Urinary bladder (tissue), 4 donors: ENCODE measurements around the gene MCF2. TPM values are rescaled to one million over a fixed set of nuclear protein-coding genes. Genes with fewer than 3 reads are reported as not detected.

Experiments used
- DNase-seq: peaks from one replicate; pipeline ENCODE4 v3.0.0-alpha.2; 2015; ENCODE audit errors: extremely low spot score
- H3K27ac ChIP-seq: one replicate; pipeline ENCODE4 v1.5.1; 2013; ENCODE audit warnings: low read depth, mild to moderate bottlenecking, moderate library complexity
- H3K36me3 ChIP-seq: one replicate; pipeline ENCODE4 v1.6.1; 2013; ENCODE audit warnings: mild to moderate bottlenecking, moderate library complexity; ENCODE audit not compliant: insufficient read depth
- H3K4me1 ChIP-seq: one replicate; pipeline ENCODE4 v1.6.1; 2013; ENCODE audit warnings: mild to moderate bottlenecking, moderate library complexity; ENCODE audit not compliant: insufficient read depth
- H3K4me3 ChIP-seq: one replicate; pipeline ENCODE4 v1.5.1; 2013; ENCODE audit warnings: low read depth, low read length
- WGBS: extraction: QIAGEN DNeasy Blood & Tissue Kit; methylation state at CpG from one replicate; pipeline ENCODE4 v1.1.7; 2013; 5-methylcytosine and 5-hydroxymethylcytosine counted together
- polyA plus RNA-seq: library from polyadenylated mRNA; stranded (reverse); fragments of 200-250 nt; gene quantifications from one replicate; pipeline ENCODE4 v1.2.3, GENCODE V29; 2013
- small RNA-seq: library from RNA; depleted of rRNA; stranded (forward); fragments of <200 nt; gene quantifications from one replicate; pipeline ENCODE3, GENCODE V24; 2014
- total RNA-seq: library from RNA; depleted of rRNA; stranded (reverse); fragments of >200 nt; gene quantifications from one replicate; pipeline ENCODE4 v1.2.3, GENCODE V29; 2014
- donor health status: healthy with polysubstance abuse.
- donor health status: healthy.

MCF2 gene
- total and polyA plus RNA-seq, 2 donors: 0.08 to 0.26 TPM

GRCh38 chrX:139560221-139560620, 147.7 kb downstream of the MCF2 start:
- DNase-seq: no peak
- Histone ChIP-seq H3K4me3 (no peak overlapping the region), H3K36me3 (no peaks in the 10 kb centered on the region), H3K4me1 (no peaks in the 10 kb centered on the region), H3K27ac (no peak overlapping the region)

- 34% methylated on average over 9 of the region's 9 CpGs for WGBS
- Histone ChIP-seq H3K4me1 (no peaks in the 10 kb centered on the region), H3K27ac (no peak overlapping the region), H3K4me3 (no peak overlapping the region), H3K36me3 (no peaks in the 10 kb centered on the region)
- no peak for DNase-seq
Measured at GRCh38 chrX:139559383-139560042, 148.5 kb downstream of the MCF2 start.

- no peaks in the 10 kb centered on the region for H3K36me3 ChIP-seq
- no peak overlapping the region for H3K27ac ChIP-seq
- DNase-seq: no peak
- 82% methylated on average over 26 of the region's 26 CpGs for WGBS
- no peaks in the 10 kb centered on the region for H3K4me1 ChIP-seq
- no peak overlapping the region for H3K4me3 ChIP-seq
Measured at GRCh38 chrX:139554991-139555675, 152.8 kb downstream of the MCF2 start.

- Histone ChIP-seq H3K27ac (no peak overlapping the region), H3K36me3 (no peaks in the 10 kb centered on the region), H3K4me1 (no peaks in the 10 kb centered on the region), H3K4me3 (no peak overlapping the region)
- no peak for DNase-seq
Measured at GRCh38 chrX:139554376-139554775, 153.6 kb downstream of the MCF2 start.

GRCh38 chrX:139544591-139544990, 163.4 kb downstream of the MCF2 start:
- WGBS: 76% methylated on average over 3 of the region's 3 CpGs
- no peak for DNase-seq
- Histone ChIP-seq H3K4me1 (no peaks in the 10 kb centered on the region), H3K27ac (no peak overlapping the region), H3K4me3 (no peak overlapping the region), H3K36me3 (no peaks in the 10 kb centered on the region)

- Histone ChIP-seq H3K36me3 (no peaks in the 10 kb centered on the region), H3K4me3 (no peak overlapping the region), H3K27ac (no peak overlapping the region), H3K4me1 (no peaks in the 10 kb centered on the region)
- WGBS: 90% methylated on average over 4 of the region's 4 CpGs
- no peak for DNase-seq
Measured at GRCh38 chrX:139543920-139544319, 164.0 kb downstream of the MCF2 start.

- Histone ChIP-seq H3K4me1 (no peaks in the 10 kb centered on the region), H3K4me3 (no peak overlapping the region), H3K27ac (no peak overlapping the region), H3K36me3 (no peaks in the 10 kb centered on the region)
- WGBS: 45% methylated on average over 1 of the region's 1 CpG
- DNase-seq: no peak
Measured at GRCh38 chrX:139542652-139543051, 165.3 kb downstream of the MCF2 start.

- 49% methylated on average over 3 of the region's 3 CpGs for WGBS
- no peak for DNase-seq
Measured at GRCh38 chrX:139538907-139539790, 168.8 kb downstream of the MCF2 start.

GRCh38 chrX:139533444-139533843, 174.5 kb downstream of the MCF2 start:
- Histone ChIP-seq H3K36me3 (no peaks in the 10 kb centered on the region), H3K4me1 (no peaks in the 10 kb centered on the region), H3K4me3 (no peak overlapping the region), H3K27ac (no peak overlapping the region)
- 70% methylated on average over 4 of the region's 4 CpGs for WGBS
- DNase-seq: no peak

More at GRCh38 chrX:139538907-139539790, 168.8 kb downstream of the MCF2 start:
- Histone ChIP-seq H3K36me3 (no peaks in the 10 kb centered on the region), H3K27ac (no peak overlapping the region), H3K4me3 (no peak overlapping the region), H3K4me1 (no peaks in the 10 kb centered on the region)

GRCh38 chrX:139532834-139533233, 175.1 kb downstream of the MCF2 start:
- DNase-seq: no peak
- Histone ChIP-seq H3K4me3 (no peak overlapping the region), H3K36me3 (no peaks in the 10 kb centered on the region), H3K4me1 (no peaks in the 10 kb centered on the region), H3K27ac (no peak overlapping the region)
- WGBS: 85% methylated on average over 4 of the region's 4 CpGs

Small RNA genes within 50 kb of the gene (small RNA-seq; reads per million reads assigned to genes)
- not detected for gene RF01210

Other genes with a start within 250 kb of the MCF2 start
- not detected for gene F9, start 177.4 kb downstream of the MCF2 start, total RNA-seq
- gene F9, start 177.4 kb downstream of the MCF2 start, polyA plus RNA-seq: 0.20 TPM
- 69.2 TPM for gene ATP11C, start 224.9 kb upstream of the MCF2 start, total RNA-seq
- 19.3 TPM for gene ATP11C, start 224.9 kb upstream of the MCF2 start, polyA plus RNA-seq